T47D (cell line): ENCODE results near the gene ARHGAP8.

Source experiments
- DNase-seq, 2 experiments: peaks; one replicate each; pipeline versions ENCODE4 v3.0.0 to v3.0.0-alpha.2; 2011 to 2012; ENCODE audit warnings: low read depth in 1 of 2, low spot score in 1 of 2
- JUND ChIP-seq: IDR thresholded peaks from 2 replicates; pipeline ENCODE4 v1.6.1; 2012; ENCODE audit warnings: low read depth
- in situ Hi-C: cut with HindIII; loops from 2 replicates; pipeline ENCODE4 v1.10.0; 2016; ENCODE audit warnings: low sequenced_read_pairs, low pct_unique_long_range_greater_than_20kb

ARHGAP8 gene

GRCh38 chr22:44712962-44713361 is 39.4 kb upstream of the ARHGAP8 start:
- in situ Hi-C loops: no loop called here
- no peak for TF ChIP-seq JUND

GRCh38 chr22:44714703-44715350 is 37.5 kb upstream of the ARHGAP8 start:
- TF ChIP-seq JUND: no peak
- in situ Hi-C loops: no loop called here
- no peak for DNase-seq

More at GRCh38 chr22:44712962-44713361, 39.4 kb upstream of the ARHGAP8 start:
- no peak for DNase-seq

- no peak for DNase-seq
- TF ChIP-seq JUND: no peak
- in situ Hi-C loops: no loop called here
Observed at GRCh38 chr22:44718418-44718817, 34.0 kb upstream of the ARHGAP8 start.

GRCh38 chr22:44719586-44720368 is 32.6 kb upstream of the ARHGAP8 start:
- DNase-seq: peak in 1 of 2 experiments; percentile 20
- no peak for TF ChIP-seq JUND
- in situ Hi-C loops: no loop called here

- TF ChIP-seq JUND: no peak
- DNase-seq: peak in 1 of 2 experiments; percentile 85
- in situ Hi-C loops: no loop called here
Observed at GRCh38 chr22:44721213-44721612, 31.2 kb upstream of the ARHGAP8 start.

GRCh38 chr22:44722611-44723010 is 29.8 kb upstream of the ARHGAP8 start:
- in situ Hi-C loops: no loop called here
- DNase-seq: no peak
- TF ChIP-seq JUND: no peak

- TF ChIP-seq JUND: no peak
- DNase-seq: peak in 1 of 2 experiments; percentile 61
- in situ Hi-C loops: no loop called here
Observed at GRCh38 chr22:44723801-44724200, 28.6 kb upstream of the ARHGAP8 start.

- no peak for TF ChIP-seq JUND
- peak; percentile 53 to 89 for DNase-seq
- in situ Hi-C loops: no loop called here
Observed at GRCh38 chr22:44724416-44724815, 28.0 kb upstream of the ARHGAP8 start.

GRCh38 chr22:44724859-44725258 is 27.5 kb upstream of the ARHGAP8 start:
- in situ Hi-C loops: no loop called here
- TF ChIP-seq JUND: no peak
- DNase-seq: no peak

- in situ Hi-C loops: no loop called here
- TF ChIP-seq JUND: no peak
- DNase-seq: no peak
Observed at GRCh38 chr22:44726439-44726838, 25.9 kb upstream of the ARHGAP8 start.

GRCh38 chr22:44727148-44727547 is 25.2 kb upstream of the ARHGAP8 start:
- TF ChIP-seq JUND: no peak
- no peak for DNase-seq
- in situ Hi-C loops: no loop called here

GRCh38 chr22:44727709-44728108 is 24.7 kb upstream of the ARHGAP8 start:
- TF ChIP-seq JUND: no peak
- in situ Hi-C loops: no loop called here
- no peak for DNase-seq

GRCh38 chr22:44728761-44729324 is 23.5 kb upstream of the ARHGAP8 start:
- no peak for TF ChIP-seq JUND
- in situ Hi-C loops: no loop called here
- no peak for DNase-seq
